GM12878 (cell line): ENCODE measurements around the gene ATP1A3. TPM values are rescaled to one million over a fixed set of nuclear protein-coding genes. Genes with fewer than 3 reads are reported as not detected.

Source experiments
- ATAC-seq: fragments of 200-7000 bp; cut with Tn5 transposase; 3 replicates; pipeline ENCODE4 v1.9.1; 2020; ENCODE audit warnings: mild to moderate bottlenecking, moderate library complexity
- BruUV-seq: library from RNA; stranded (reverse); fragments of 400-500 nt; replicated peaks from 2 replicates; lab custom pipeline; 2021; lab: Mats Ljungman, UMichigan
- CTCF ChIA-PET: fragments of 300-600 bp; sonication (Branson Sonifier 250); formaldehyde crosslinking; extraction: SDS; loops from one replicate; lab custom pipeline; 2021; ENCODE audit warnings: inconsistent platforms; lab: Yijun Ruan, JAX
- POLR2A ChIA-PET: fragments of 350-600 bp; formaldehyde crosslinking; extraction: SDS; loops from one replicate; lab custom pipeline; 2021; ENCODE audit warnings: inconsistent platforms; lab: Charles Lee
- RAD21 ChIA-PET: fragments of 300-600 bp; sonication (Branson Sonifier 250); formaldehyde crosslinking; loops from one replicate; lab custom pipeline; 2023; ENCODE audit warnings: antibody characterized with exemption; ENCODE audit not compliant: unreplicated experiment; lab: Charles Lee
- SMC1A ChIA-PET: fragments of 300-600 bp; sonication (Branson Sonifier 250); formaldehyde crosslinking; loops from one replicate; lab custom pipeline; 2023; ENCODE audit not compliant: unreplicated experiment, uncharacterized antibody; lab: Charles Lee
- DNase-seq: peaks from one replicate; pipeline ENCODE4 v3.0.0-alpha.2; 2011; ENCODE audit warnings: low read depth, low spot score
- FAIRE-seq: peaks from 3 replicates; lab custom pipeline; 2011; peaks lifted over from hg19 to GRCh38; lab: Jason Lieb, UNC
- H2AFZ ChIP-seq: 2 replicates; pipeline ENCODE4 v1.6.0; 2011; ENCODE audit warnings: low read depth, low read length, control low read depth; ENCODE audit not compliant: control insufficient read depth
- H3K27ac ChIP-seq: 2 replicates; pipeline ENCODE4 v1.5.1; 2011; ENCODE audit warnings: control low read depth; ENCODE audit not compliant: control insufficient read depth, insufficient read depth
- H3K27me3 ChIP-seq, 2 experiments: replicated peaks in 1 of 2; 2 replicates each; pipeline versions ENCODE4 v1.6.0 to v1.6.1; 2011; ENCODE audit warnings: low read length in 1 of 2; ENCODE audit not compliant: control insufficient read depth in 2 of 2, insufficient read depth in 2 of 2
- H3K36me3 ChIP-seq, 2 experiments: 2 replicates each; pipeline ENCODE4 v1.5.1; 2011; ENCODE audit warnings: low read length in 1 of 2; ENCODE audit not compliant: control insufficient read depth in 2 of 2, insufficient read depth in 2 of 2
- H3K4me1 ChIP-seq: 2 replicates; pipeline ENCODE4 v1.6.1; 2011; ENCODE audit warnings: mild to moderate bottlenecking, low read length, moderate library complexity, mixed read lengths; ENCODE audit not compliant: control insufficient read depth, insufficient read depth
- H3K4me2 ChIP-seq: 2 replicates; pipeline ENCODE4 v1.6.0; 2011; ENCODE audit warnings: control low read depth; ENCODE audit not compliant: control insufficient read depth, insufficient read depth
- H3K4me3 ChIP-seq: fragments of 200-600 bp; sonication (generic); 2 replicates; pipeline ENCODE4 v1.5.1; 2016
- H3K79me2 ChIP-seq: 2 replicates; pipeline ENCODE4 v1.6.0; 2011; ENCODE audit warnings: low read length; ENCODE audit not compliant: control insufficient read depth, insufficient read depth
- H3K9ac ChIP-seq: 2 replicates; pipeline ENCODE4 v1.8.0; 2011; ENCODE audit warnings: low read length, control low read depth, mixed read lengths; ENCODE audit not compliant: control insufficient read depth, insufficient read depth
- H3K9me3 ChIP-seq: replicated peaks from 3 replicates; pipeline ENCODE4 v1.5.1; 2011; ENCODE audit warnings: mild to moderate bottlenecking, low read length; ENCODE audit not compliant: control insufficient read depth, insufficient read depth
- H4K20me1 ChIP-seq: 2 replicates; pipeline ENCODE4 v1.6.0; 2011; ENCODE audit not compliant: control insufficient read depth, insufficient read depth
- FOXK2 ChIP-seq: fragments of 450-650 bp; IDR thresholded peaks from 2 replicates; pipeline ENCODE4 v1.6.1; 2017; ENCODE audit warnings: mild to moderate bottlenecking, moderate library complexity
- FOXM1 ChIP-seq: IDR thresholded peaks from 2 replicates; pipeline ENCODE4 v1.6.1; 2012; ENCODE audit warnings: low read depth, mild to moderate bottlenecking, inconsistent platforms, low read length, moderate library complexity
- GABPA ChIP-seq: IDR thresholded peaks from 2 replicates; pipeline ENCODE4 v1.6.1; 2014; ENCODE audit warnings: antibody characterized with exemption, low read depth, mild to moderate bottlenecking, inconsistent platforms
- HCFC1 ChIP-seq: fragments of 150-350 bp; IDR thresholded peaks from 2 replicates; pipeline ENCODE4 v1.6.1; 2014; ENCODE audit warnings: low read length
- IKZF1 ChIP-seq: fragments of 450-650 bp; conservative IDR thresholded peaks from 2 replicates; pipeline ENCODE4 v1.6.1; 2017; ENCODE audit warnings: antibody characterized with exemption, mild to moderate bottlenecking
- MEF2B ChIP-seq: fragments of 450-650 bp; IDR thresholded peaks from 2 replicates; pipeline ENCODE4 v1.6.1; 2018; ENCODE audit warnings: mild to moderate bottlenecking, moderate library complexity; ENCODE audit not compliant: partially characterized antibody, poor library complexity, severe bottlenecking
- RUNX3 ChIP-seq: IDR thresholded peaks from 2 replicates; pipeline ENCODE4 v1.6.1; 2012; ENCODE audit warnings: low read length, inconsistent platforms
- SIN3A ChIP-seq: IDR thresholded peaks from 2 replicates; pipeline ENCODE4 v1.6.1; 2012; ENCODE audit warnings: low read depth, low read length, improper control_type of control experiment
- STAT1 ChIP-seq: fragments of 450-650 bp; conservative IDR thresholded peaks from 2 replicates; pipeline ENCODE4 v1.6.1; 2014; ENCODE audit warnings: antibody characterized with exemption, mild to moderate bottlenecking
- TARDBP ChIP-seq: IDR thresholded peaks from 2 replicates; pipeline ENCODE4 v1.6.1; 2016; ENCODE audit warnings: borderline replicate concordance
- ZNF274 ChIP-seq: IDR thresholded peaks from one replicate; pipeline ENCODE4 v1.8.0; 2011; ENCODE audit not compliant: insufficient read length, insufficient read depth
- ZZZ3 ChIP-seq: IDR thresholded peaks from 2 replicates; pipeline ENCODE4 v1.6.1; 2011; ENCODE audit warnings: low read depth; ENCODE audit not compliant: control insufficient read depth, insufficient read length
- WGBS: methylation state at CpG from one replicate; pipeline ENCODE4 v1.1.6; 2016; ENCODE audit warnings: low lambda C conversion rate; ENCODE audit not compliant: insufficient replicate concordance, insufficient coverage; ENCODE audit errors: missing lambda C conversion rate; 5-methylcytosine and 5-hydroxymethylcytosine counted together
- in situ Hi-C: fragments of 300-500 bp; cut with MboI; formaldehyde crosslinking; loops from 9 replicates; pipeline ENCODE4 v1.14.3; 2018; ENCODE audit warnings: mixed read lengths
- intact Hi-C: fragments of 100-400 bp; cut with micrococcal nuclease; formaldehyde crosslinking; loops from one replicate; pipeline ENCODE4 v1.14.2; 2022; ENCODE audit not compliant: unreplicated experiment
- polyA plus RNA-seq, 11 experiments: library from polyadenylated mRNA; depleted of rRNA in 4 of 11; unstranded in 6 of 11; stranded (reverse) in 5 of 11; fragments of >200 nt; fragmentation: Nextera tagmentation in 4 of 11; fragmentation: Illumina TruSeq in 1 of 11; extraction: Ambion mirVana in 4 of 11; extraction: Trizol in 1 of 11; gene quantifications; 1 replicate in 1 of 11; 2 replicates in 10 of 11; pipeline versions ENCODE4 v1.2.1 to v1.2.3, GENCODE V29; 2011 to 2016; ENCODE audit warnings: inconsistent platforms in 2 of 11, missing spikeins in 2 of 11, low read depth in 1 of 11
- total RNA-seq, 4 experiments: library from RNA; depleted of rRNA in 3 of 4; stranded (reverse); fragments of >200 nt in 3 of 4; fragmentation: Illumina TruSeq in 1 of 4; extraction: Trizol in 1 of 4; gene quantifications; 2 replicates each; pipeline versions ENCODE4 v1.2.1 to v1.2.3, GENCODE V29; 2013 to 2021
- TF ChIP-seq, protein P1 (sequence below): IDR thresholded peaks from 2 replicates; pipeline ENCODE4 v1.6.1; 2012; ENCODE audit warnings: improper control_type of control experiment, low read depth, low read length; ENCODE audit not compliant: insufficient replicate concordance
- TF ChIP-seq, protein P2 (sequence below): fragments of 450-650 bp; IDR thresholded peaks from 2 replicates; pipeline ENCODE4 v1.6.1; 2017; ENCODE audit warnings: borderline replicate concordance
- TF ChIP-seq, protein P3 (sequence below): fragments of 450-650 bp; IDR thresholded peaks from 2 replicates; pipeline ENCODE4 v1.6.1; 2016; ENCODE audit warnings: mild to moderate bottlenecking

ATP1A3 gene
- total and polyA plus RNA-seq, 10 of the 15 experiments (the other 5 are each of a cell fraction or from before 2014, with no cell fraction given), result 0.17 to 0.86 (median 0.32) TPM; not detected in 2

DNA sequence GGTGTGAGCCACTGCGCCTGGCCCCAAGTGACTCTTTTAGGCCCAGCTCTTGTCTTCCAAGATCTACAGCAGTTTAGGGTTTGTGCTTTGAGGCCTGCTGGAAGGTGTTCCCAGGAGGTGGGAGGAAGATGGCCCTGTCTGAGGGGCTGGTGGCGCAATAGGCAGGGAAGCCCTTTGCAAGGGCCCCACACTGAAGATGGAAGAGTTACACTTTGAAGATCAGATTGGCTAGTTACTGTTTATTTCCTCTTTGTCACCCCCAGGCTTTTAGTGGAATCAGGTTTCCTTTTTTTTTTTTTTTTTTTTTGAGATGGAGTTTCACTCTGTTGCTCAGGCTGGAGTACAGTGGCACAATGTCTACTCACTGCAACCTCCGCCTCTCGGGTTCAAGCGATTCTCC lies 33.1 kb downstream of the ATP1A3 start:
- ATAC-seq (no peak), DNase-seq (no peak), FAIRE-seq (no peak)
- ChIA-PET CTCF (interaction anchor here (0.7 to 4.8 kb wide), 2 partner anchors 167 to 406 kb away, joined by 3 to 51 read pairs; partner anchors contain the start of gene CEACAM3), POLR2A (no interaction called here), RAD21 (no interaction called here), SMC1A (no interaction called here)
- intact Hi-C loops (no loop called here), in situ Hi-C loops (no loop called here)
- H3K4me3 ChIP-seq, result no peak overlapping the region
- peaks cover 12% of the 10 kb centered on the region for H3K4me1 ChIP-seq
- no peaks in the 10 kb centered on the region for H3K9me3 ChIP-seq
- no peaks in the 10 kb centered on the region for H3K79me2 ChIP-seq
- H3K9ac ChIP-seq, result no peak overlapping the region
- no peaks in the 10 kb centered on the region for H3K27me3 ChIP-seq
- no peaks in the 10 kb centered on the region for H3K36me3 ChIP-seq
- WGBS, result 76% methylated on average over 5 of the region's 5 CpGs
- H4K20me1 ChIP-seq, result no peaks in the 10 kb centered on the region
- H3K4me2 ChIP-seq, result no peak overlapping the region
- no TSS peak for BruUV-seq
- no peak overlapping the region for H2AFZ ChIP-seq
- no peak overlapping the region for H3K27ac ChIP-seq
- TF ChIP-seq SIN3A (no peak), IKZF1 (no peak), STAT1 (no peak), FOXK2 (no peak), RUNX3 (no peak), GABPA (no peak), ZZZ3 (no peak), ZNF274 (no peak), TARDBP (no peak), MEF2B (no peak), FOXM1 (no peak), HCFC1 (no peak)
- TF ChIP-seq, protein P1, sequence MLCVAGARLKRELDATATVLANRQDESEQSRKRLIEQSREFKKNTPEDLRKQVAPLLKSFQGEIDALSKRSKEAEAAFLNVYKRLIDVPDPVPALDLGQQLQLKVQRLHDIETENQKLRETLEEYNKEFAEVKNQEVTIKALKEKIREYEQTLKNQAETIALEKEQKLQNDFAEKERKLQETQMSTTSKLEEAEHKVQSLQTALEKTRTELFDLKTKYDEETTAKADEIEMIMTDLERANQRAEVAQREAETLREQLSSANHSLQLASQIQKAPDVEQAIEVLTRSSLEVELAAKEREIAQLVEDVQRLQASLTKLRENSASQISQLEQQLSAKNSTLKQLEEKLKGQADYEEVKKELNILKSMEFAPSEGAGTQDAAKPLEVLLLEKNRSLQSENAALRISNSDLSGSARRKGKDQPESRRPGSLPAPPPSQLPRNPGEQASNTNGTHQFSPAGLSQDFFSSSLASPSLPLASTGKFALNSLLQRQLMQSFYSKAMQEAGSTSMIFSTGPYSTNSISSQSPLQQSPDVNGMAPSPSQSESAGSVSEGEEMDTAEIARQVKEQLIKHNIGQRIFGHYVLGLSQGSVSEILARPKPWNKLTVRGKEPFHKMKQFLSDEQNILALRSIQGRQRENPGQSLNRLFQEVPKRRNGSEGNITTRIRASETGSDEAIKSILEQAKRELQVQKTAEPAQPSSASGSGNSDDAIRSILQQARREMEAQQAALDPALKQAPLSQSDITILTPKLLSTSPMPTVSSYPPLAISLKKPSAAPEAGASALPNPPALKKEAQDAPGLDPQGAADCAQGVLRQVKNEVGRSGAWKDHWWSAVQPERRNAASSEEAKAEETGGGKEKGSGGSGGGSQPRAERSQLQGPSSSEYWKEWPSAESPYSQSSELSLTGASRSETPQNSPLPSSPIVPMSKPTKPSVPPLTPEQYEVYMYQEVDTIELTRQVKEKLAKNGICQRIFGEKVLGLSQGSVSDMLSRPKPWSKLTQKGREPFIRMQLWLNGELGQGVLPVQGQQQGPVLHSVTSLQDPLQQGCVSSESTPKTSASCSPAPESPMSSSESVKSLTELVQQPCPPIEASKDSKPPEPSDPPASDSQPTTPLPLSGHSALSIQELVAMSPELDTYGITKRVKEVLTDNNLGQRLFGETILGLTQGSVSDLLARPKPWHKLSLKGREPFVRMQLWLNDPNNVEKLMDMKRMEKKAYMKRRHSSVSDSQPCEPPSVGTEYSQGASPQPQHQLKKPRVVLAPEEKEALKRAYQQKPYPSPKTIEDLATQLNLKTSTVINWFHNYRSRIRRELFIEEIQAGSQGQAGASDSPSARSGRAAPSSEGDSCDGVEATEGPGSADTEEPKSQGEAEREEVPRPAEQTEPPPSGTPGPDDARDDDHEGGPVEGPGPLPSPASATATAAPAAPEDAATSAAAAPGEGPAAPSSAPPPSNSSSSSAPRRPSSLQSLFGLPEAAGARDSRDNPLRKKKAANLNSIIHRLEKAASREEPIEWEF, result no peak
- TF ChIP-seq, protein P2, sequence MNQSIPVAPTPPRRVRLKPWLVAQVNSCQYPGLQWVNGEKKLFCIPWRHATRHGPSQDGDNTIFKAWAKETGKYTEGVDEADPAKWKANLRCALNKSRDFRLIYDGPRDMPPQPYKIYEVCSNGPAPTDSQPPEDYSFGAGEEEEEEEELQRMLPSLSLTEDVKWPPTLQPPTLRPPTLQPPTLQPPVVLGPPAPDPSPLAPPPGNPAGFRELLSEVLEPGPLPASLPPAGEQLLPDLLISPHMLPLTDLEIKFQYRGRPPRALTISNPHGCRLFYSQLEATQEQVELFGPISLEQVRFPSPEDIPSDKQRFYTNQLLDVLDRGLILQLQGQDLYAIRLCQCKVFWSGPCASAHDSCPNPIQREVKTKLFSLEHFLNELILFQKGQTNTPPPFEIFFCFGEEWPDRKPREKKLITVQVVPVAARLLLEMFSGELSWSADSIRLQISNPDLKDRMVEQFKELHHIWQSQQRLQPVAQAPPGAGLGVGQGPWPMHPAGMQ, result no peak
- TF ChIP-seq, protein P3, sequence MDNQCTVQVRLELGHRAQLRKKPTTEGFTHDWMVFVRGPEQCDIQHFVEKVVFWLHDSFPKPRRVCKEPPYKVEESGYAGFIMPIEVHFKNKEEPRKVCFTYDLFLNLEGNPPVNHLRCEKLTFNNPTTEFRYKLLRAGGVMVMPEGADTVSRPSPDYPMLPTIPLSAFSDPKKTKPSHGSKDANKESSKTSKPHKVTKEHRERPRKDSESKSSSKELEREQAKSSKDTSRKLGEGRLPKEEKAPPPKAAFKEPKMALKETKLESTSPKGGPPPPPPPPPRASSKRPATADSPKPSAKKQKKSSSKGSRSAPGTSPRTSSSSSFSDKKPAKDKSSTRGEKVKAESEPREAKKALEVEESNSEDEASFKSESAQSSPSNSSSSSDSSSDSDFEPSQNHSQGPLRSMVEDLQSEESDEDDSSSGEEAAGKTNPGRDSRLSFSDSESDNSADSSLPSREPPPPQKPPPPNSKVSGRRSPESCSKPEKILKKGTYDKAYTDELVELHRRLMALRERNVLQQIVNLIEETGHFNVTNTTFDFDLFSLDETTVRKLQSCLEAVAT, result no peak
